ENCODE data around the gene SEZ6. TPM values are rescaled to one million over a fixed set of nuclear protein-coding genes. Genes with fewer than 3 reads are reported as not detected.

The SEZ6 gene
- total RNA-seq, 4 donors from 2014 or later = 0.13 TPM; not detected in 3

GRCh38 chr17:28906276-28906675 lies 99.6 kb downstream of the SEZ6 start:
- peak overlapping the region in 3 of 4 donors; percentile 80 to 89 (median 81) for H3K27ac ChIP-seq
- H3K27me3 ChIP-seq = no peaks in the 10 kb centered on the region
- WGBS, 2 donors (ENCODE audit: low coverage in 1 of 2) = no CpG with 5 or more reads among the region's 9 CpGs
- H3K9me3 ChIP-seq = no peaks in the 10 kb centered on the region
- H3K36me3 ChIP-seq = peaks cover 0 to 59% of the 10 kb centered on the region in 2 donors
- TF ChIP-seq POLR2AphosphoS5 (IDR thresholded peaks at IDR 0.05) (no peak), CTCF (IDR thresholded peaks at IDR 0.05) (no peak), POLR2A (IDR thresholded peaks at IDR 0.05) (no peak), EP300 (IDR thresholded peaks at IDR 0.05) (no peak)
- H3K4me3 ChIP-seq = no peak overlapping the region
- H3K4me1 ChIP-seq = peaks cover 7 to 61% (median 22%) of the 10 kb centered on the region in 3 donors
- no peak for ATAC-seq

Other genes starting within 250 kb of the SEZ6 start
- 10 to 100 TPM; 15.5 to 47.6 (median 21.6) TPM for gene FAM222B, start 163.2 kb downstream of the SEZ6 start, total RNA-seq
- 10 to 100 TPM; 25.8 to 48.3 (median 29.2) TPM for gene ERAL1, start 151.0 kb downstream of the SEZ6 start, total RNA-seq
- gene FLOT2, start 108.3 kb downstream of the SEZ6 start, total RNA-seq = 100 to 1,000 TPM in 2 of 4 donors, 10 to 100 TPM in 2; 71.6 to 107 (median 91.2) TPM
- 1 to 10 TPM; 3.9 to 6.5 (median 5.2) TPM for gene DHRS13, start 103.0 kb downstream of the SEZ6 start, total RNA-seq
- 10 to 100 TPM; 20.2 to 46.9 (median 37.8) TPM for gene PHF12, start 54.5 kb downstream of the SEZ6 start, total RNA-seq
- gene PIPOX, start 37.1 kb upstream of the SEZ6 start, total RNA-seq = 10 to 100 TPM in 1 of 4 donors, 1 to 10 TPM in 2, under 1 TPM in 1; 0.52 to 11.2 (median 6.7) TPM
- gene MYO18A, start 174.4 kb upstream of the SEZ6 start, total RNA-seq = 10 to 100 TPM; 45.5 to 70.5 (median 56.5) TPM
- gene CRYBA1, start 240.8 kb upstream of the SEZ6 start, total RNA-seq = not detected